SK-N-SH (cell line): ENCODE results near the gene LRRFIP2.

Experiments
- EP300 ChIP-seq, 2 experiments: IDR thresholded peaks; 2 replicates each; pipeline versions ENCODE4 v1.4.0 to v1.6.1; 2012; ENCODE audit warnings: borderline replicate concordance in 1 of 2, low read depth in 1 of 2, low read length in 1 of 2
- EZH2phosphoT487 ChIP-seq: fragments of 200-600 bp; sonication (generic); IDR thresholded peaks from 2 replicates; pipeline ENCODE4 v1.6.1; 2017; ENCODE audit warnings: low read depth, mixed run types, mild to moderate bottlenecking, antibody characterized with exemption, moderate library complexity, borderline replicate concordance
- GATA2 ChIP-seq: sonication (generic); formaldehyde crosslinking; IDR thresholded peaks from 2 replicates; pipeline ENCODE4 v1.5.0; 2020; ENCODE audit warnings: mild to moderate bottlenecking, missing genetic modification reagents
- JUND ChIP-seq: IDR thresholded peaks from 2 replicates; pipeline ENCODE4 v1.4.0; 2012
- RAD21 ChIP-seq: IDR thresholded peaks from 2 replicates; pipeline ENCODE4 v1.6.1; 2012; ENCODE audit warnings: mild to moderate bottlenecking, low read length
- RFX5 ChIP-seq: IDR thresholded peaks from 2 replicates; pipeline ENCODE4 v1.6.1; 2012; ENCODE audit warnings: mild to moderate bottlenecking, improper control_type of control experiment, low read length
- TF ChIP-seq, protein P1 (sequence below): fragments of 200-600 bp; sonication (generic); IDR thresholded peaks from 2 replicates; pipeline ENCODE4 v1.6.1; 2017; ENCODE audit warnings: antibody characterized with exemption, mild to moderate bottlenecking, moderate library complexity

DNA sequence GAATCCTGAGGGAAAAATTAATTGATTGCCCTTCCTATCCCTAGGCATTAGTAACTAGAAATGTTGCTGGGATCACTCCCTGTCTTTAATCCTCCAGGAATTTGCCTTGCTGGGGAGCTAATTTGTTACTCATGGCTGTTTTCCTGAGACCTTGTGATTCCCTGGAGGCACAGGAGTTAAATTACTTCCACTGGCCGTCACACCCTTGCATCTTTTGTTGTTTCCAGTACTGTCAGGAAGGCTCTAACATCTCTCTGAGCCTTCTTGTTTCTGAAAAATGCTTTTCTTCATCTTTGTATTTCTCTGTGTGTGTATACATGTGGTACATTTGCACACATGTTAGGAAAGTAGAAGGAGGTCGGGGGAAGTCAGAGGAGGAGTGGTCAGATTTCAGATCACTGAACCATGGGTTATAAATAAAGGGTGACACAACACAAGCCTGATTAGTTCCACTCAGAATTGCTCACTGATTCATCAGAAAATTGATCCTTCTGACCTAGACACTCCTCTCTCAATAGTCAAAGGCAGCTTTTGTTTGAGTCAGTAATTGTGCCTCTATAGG lies 23.5 kb upstream of the LRRFIP2 start:
- TF ChIP-seq JUND (no peak), EZH2phosphoT487 (no peak), GATA2 (CRISPR knock-in tag) (no peak), EP300 (IDR thresholded peaks at IDR 0.05; ENCODE audit: borderline replicate concordance in 1 of 2, low read depth in 1 of 2, low read length in 1 of 2) (no peak), RAD21 (no peak), RFX5 (no peak)
- TF ChIP-seq, protein P1, sequence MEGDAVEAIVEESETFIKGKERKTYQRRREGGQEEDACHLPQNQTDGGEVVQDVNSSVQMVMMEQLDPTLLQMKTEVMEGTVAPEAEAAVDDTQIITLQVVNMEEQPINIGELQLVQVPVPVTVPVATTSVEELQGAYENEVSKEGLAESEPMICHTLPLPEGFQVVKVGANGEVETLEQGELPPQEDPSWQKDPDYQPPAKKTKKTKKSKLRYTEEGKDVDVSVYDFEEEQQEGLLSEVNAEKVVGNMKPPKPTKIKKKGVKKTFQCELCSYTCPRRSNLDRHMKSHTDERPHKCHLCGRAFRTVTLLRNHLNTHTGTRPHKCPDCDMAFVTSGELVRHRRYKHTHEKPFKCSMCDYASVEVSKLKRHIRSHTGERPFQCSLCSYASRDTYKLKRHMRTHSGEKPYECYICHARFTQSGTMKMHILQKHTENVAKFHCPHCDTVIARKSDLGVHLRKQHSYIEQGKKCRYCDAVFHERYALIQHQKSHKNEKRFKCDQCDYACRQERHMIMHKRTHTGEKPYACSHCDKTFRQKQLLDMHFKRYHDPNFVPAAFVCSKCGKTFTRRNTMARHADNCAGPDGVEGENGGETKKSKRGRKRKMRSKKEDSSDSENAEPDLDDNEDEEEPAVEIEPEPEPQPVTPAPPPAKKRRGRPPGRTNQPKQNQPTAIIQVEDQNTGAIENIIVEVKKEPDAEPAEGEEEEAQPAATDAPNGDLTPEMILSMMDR: no peak
